ENCODE measurements around the gene FBRSL1. TPM values are rescaled to one million over a fixed set of nuclear protein-coding genes. Genes with fewer than 3 reads are reported as not detected.
"Not testable (repeated sequence)": the region's sequence is repeated elsewhere in the genome, so short reads cannot be mapped to it uniquely, and the experiment has no call there.

The FBRSL1 gene
- total and polyA plus RNA-seq, 12 donors = 28.1 to 90.6 (median 47.0) TPM

DNA sequence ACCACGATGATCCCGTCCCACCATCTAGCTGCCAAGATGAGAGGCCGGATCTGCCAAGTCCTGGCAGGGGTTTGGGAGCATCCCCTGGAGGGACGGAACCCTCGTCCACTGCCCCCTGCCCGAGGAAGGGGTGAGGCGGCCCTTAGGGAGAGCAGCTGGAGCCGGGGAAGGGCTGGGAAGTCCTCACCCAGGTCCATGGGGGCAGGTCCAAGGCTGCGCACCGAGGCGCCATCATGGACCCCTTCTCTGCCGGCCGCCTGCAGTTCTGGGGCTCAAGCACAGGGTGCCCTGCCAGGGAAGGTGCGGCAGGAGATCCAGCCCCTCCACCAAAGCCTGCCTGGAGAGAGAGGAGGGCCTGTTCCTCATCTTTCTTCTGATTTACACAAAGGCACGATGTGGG lies 17.6 kb upstream of the FBRSL1 start:
- TF ChIP-seq, protein P1, sequence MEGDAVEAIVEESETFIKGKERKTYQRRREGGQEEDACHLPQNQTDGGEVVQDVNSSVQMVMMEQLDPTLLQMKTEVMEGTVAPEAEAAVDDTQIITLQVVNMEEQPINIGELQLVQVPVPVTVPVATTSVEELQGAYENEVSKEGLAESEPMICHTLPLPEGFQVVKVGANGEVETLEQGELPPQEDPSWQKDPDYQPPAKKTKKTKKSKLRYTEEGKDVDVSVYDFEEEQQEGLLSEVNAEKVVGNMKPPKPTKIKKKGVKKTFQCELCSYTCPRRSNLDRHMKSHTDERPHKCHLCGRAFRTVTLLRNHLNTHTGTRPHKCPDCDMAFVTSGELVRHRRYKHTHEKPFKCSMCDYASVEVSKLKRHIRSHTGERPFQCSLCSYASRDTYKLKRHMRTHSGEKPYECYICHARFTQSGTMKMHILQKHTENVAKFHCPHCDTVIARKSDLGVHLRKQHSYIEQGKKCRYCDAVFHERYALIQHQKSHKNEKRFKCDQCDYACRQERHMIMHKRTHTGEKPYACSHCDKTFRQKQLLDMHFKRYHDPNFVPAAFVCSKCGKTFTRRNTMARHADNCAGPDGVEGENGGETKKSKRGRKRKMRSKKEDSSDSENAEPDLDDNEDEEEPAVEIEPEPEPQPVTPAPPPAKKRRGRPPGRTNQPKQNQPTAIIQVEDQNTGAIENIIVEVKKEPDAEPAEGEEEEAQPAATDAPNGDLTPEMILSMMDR (IDR thresholded peaks at IDR 0.05) = no peak
- intact Hi-C loops (cut with DNase I) = no loop called here
- no peaks in the 10 kb centered on the region for H3K9me3 ChIP-seq
- ATAC-seq (no peak), DNase-seq (no peak)
- no peak overlapping the region for H3K27ac ChIP-seq
- H3K36me3 ChIP-seq = no peaks in the 10 kb centered on the region
- H3K4me3 ChIP-seq = no peak overlapping the region
- H3K27me3 ChIP-seq = peaks cover 0 to 19% (median 10%) of the 10 kb centered on the region in 7 donors
- 81 to 86% methylated on average over 15 of the region's 15 CpGs for WGBS, 2 donors
- H3K4me1 ChIP-seq = peaks cover 0 to 11% (median 0%) of the 10 kb centered on the region in 9 donors

DNA sequence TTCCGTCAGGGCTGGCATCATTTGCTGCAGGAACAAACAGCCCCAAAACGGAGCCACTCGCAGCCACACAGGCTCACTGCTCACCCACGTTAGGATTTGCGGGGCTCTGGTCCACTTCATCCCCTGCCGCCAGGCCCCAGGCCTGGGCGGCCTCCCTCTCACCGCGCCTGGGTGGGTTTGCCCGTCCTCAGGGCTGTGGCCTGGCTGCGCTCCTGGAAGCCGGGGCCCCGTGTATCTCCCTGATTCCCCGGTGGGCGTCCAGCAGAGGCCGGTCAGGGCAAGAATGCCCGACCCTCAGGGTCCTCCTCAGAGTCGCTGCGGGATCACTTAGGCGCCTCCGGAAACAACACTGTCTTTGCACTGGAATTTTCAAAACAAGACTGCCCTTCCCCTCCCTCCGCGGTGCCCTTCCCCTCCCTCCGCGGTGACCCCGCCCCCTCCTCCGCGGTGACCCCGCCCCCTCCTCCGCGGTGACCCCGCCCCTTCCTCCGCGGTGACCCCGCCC lies 15.7 kb upstream of the FBRSL1 start:
- Histone ChIP-seq H3K27me3 (peaks cover 0 to 3% (median 0%) of the 10 kb centered on the region in 7 donors), H3K36me3 (no peaks in the 10 kb centered on the region), H3K4me1 (peaks cover 0 to 8% (median 0%) of the 10 kb centered on the region in 9 donors), H3K27ac (no peak overlapping the region), H3K9me3 (no peaks in the 10 kb centered on the region), H3K4me3 (peak overlapping the region in 3 of 10 donors; percentile 18 to 30 (median 19))
- 57 to 71% methylated on average over 21 to 23 of the region's 35 CpGs for WGBS, 2 donors
- DNase-seq = no peak
- intact Hi-C loops (cut with DNase I) = no loop called here
- TF ChIP-seq, protein P1 (IDR thresholded peaks at IDR 0.05) = no peak
- ATAC-seq = no peak

DNA sequence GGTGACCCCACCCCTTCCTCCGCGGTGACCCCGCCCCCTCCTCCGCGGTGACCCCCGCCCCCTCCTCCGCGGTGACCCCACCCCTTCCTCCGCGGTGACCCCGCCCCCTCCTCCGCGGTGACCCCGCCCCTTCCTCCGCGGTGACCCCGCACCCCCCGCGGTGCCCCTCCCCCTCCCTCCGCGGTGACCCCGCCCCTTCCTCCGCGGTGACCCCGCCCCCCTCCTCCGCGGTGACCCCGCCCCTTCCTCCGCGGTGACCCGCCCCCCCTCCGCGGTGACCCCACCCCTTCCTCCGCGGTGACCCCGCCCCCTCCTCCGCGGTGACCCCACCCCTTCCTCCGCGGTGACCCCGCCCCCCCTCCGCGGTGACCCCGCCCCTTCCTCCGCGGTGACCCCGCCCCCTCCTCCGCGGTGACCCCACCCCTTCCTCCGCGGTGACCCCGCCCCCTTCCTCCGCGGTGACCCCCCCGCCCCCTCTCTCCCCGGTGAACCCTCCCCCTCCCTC lies 15.1 kb upstream of the FBRSL1 start:
- H3K4me3 ChIP-seq; H3K27ac ChIP-seq; H3K4me1 ChIP-seq; H3K36me3 ChIP-seq; intact Hi-C loops (cut with DNase I); H3K9me3 ChIP-seq; H3K27me3 ChIP-seq; ATAC-seq; DNase-seq: not testable (repeated sequence)
- WGBS, 2 donors = no CpG with 5 or more reads among the region's 56 CpGs

GRCh38 chr12:132475304-132476037 lies 14.5 kb upstream of the FBRSL1 start:
- Histone ChIP-seq H3K36me3 (no peaks in the 10 kb centered on the region), H3K9me3 (no peaks in the 10 kb centered on the region), H3K4me3 (no peak overlapping the region), H3K4me1 (peaks cover 0 to 7% (median 0%) of the 10 kb centered on the region in 9 donors), H3K27me3 (peaks cover 0 to 14% (median 7%) of the 10 kb centered on the region in 7 donors), H3K27ac (no peak overlapping the region)
- no peak for DNase-seq
- ATAC-seq = peak in 1 of 8 donors; percentile 9
- TF ChIP-seq, protein P1 (IDR thresholded peaks at IDR 0.05) = no peak
- intact Hi-C loops (cut with DNase I) = no loop called here
- WGBS, 2 donors = 80 to 81% methylated on average over 32 to 35 of the region's 47 CpGs

GRCh38 chr12:132476038-132476414 lies 13.9 kb upstream of the FBRSL1 start:
- Histone ChIP-seq H3K4me3 (no peak overlapping the region), H3K9me3 (no peaks in the 10 kb centered on the region), H3K4me1 (peaks cover 0 to 5% (median 0%) of the 10 kb centered on the region in 9 donors), H3K27me3 (peaks cover 0 to 20% (median 9%) of the 10 kb centered on the region in 7 donors), H3K27ac (no peak overlapping the region), H3K36me3 (no peaks in the 10 kb centered on the region)
- TF ChIP-seq, protein P1 (IDR thresholded peaks at IDR 0.05) = no peak
- DNase-seq (no peak), ATAC-seq (no peak)
- intact Hi-C loops (cut with DNase I) = no loop called here
- WGBS, 2 donors = 76 to 87% methylated on average over 26 of the region's 26 CpGs
